Loucy (cell line): Measurements from ENCODE around the gene SEC31B.

ENCODE experiments used
- H2AFZ ChIP-seq: fragments of 200-600 bp; sonication (generic); 2 replicates; pipeline ENCODE4 v1.6.0; 2016; ENCODE audit warnings: antibody characterized with exemption, mild to moderate bottlenecking, low read length, moderate library complexity
- H3F3A ChIP-seq: fragments of 200-600 bp; 2 replicates; pipeline ENCODE4 v1.6.0; 2016; ENCODE audit warnings: antibody characterized with exemption, low read depth, mild to moderate bottlenecking
- H3K27me3 ChIP-seq: fragments of 200-600 bp; sonication (generic); 2 replicates; pipeline ENCODE4 v1.6.1; 2014; ENCODE audit warnings: low read length, mild to moderate bottlenecking; ENCODE audit not compliant: insufficient read depth, poor library complexity, severe bottlenecking
- H3K36me3 ChIP-seq: fragments of 200-600 bp; sonication (generic); 2 replicates; pipeline ENCODE4 v1.6.1; 2016; ENCODE audit warnings: low read length; ENCODE audit not compliant: insufficient read depth
- H3K4me1 ChIP-seq: fragments of 200-600 bp; sonication (generic); 2 replicates; pipeline ENCODE4 v1.5.1; 2014; ENCODE audit warnings: low read length, mild to moderate bottlenecking; ENCODE audit not compliant: insufficient read depth, poor library complexity, severe bottlenecking
- H3K4me2 ChIP-seq: fragments of 200-600 bp; sonication (generic); 2 replicates; pipeline ENCODE4 v1.6.0; 2014; ENCODE audit warnings: antibody characterized with exemption, low read length, low read depth, mild to moderate bottlenecking; ENCODE audit not compliant: poor library complexity, severe bottlenecking
- H3K4me3 ChIP-seq: fragments of 200-600 bp; sonication (generic); 2 replicates; pipeline ENCODE4 v1.5.1; 2014; ENCODE audit warnings: low read length, mild to moderate bottlenecking, mixed read lengths; ENCODE audit not compliant: poor library complexity, severe bottlenecking
- H3K79me2 ChIP-seq: fragments of 200-600 bp; sonication (generic); 2 replicates; pipeline ENCODE4 v1.6.1; 2014; ENCODE audit warnings: low read length; ENCODE audit not compliant: insufficient read depth
- H3K9ac ChIP-seq: fragments of 200-600 bp; sonication (generic); 2 replicates; pipeline ENCODE4 v1.6.0; 2014; ENCODE audit warnings: mild to moderate bottlenecking, low read depth, low read length, moderate library complexity; ENCODE audit not compliant: poor library complexity, severe bottlenecking
- H3K9me2 ChIP-seq: fragments of 200-600 bp; sonication (generic); replicated peaks from 2 replicates; pipeline ENCODE4 v1.6.1; 2016; ENCODE audit warnings: low read depth, low read length, mixed read lengths
- H3K9me3 ChIP-seq: fragments of 200-600 bp; sonication (generic); 2 replicates; pipeline ENCODE4 v1.6.1; 2014; ENCODE audit warnings: mild to moderate bottlenecking, antibody characterized with exemption, low read length, low read depth; ENCODE audit not compliant: insufficient read depth
- H4K20me1 ChIP-seq: fragments of 200-600 bp; sonication (generic); 2 replicates; pipeline ENCODE4 v1.6.0; 2014; ENCODE audit warnings: antibody characterized with exemption, low read length, mild to moderate bottlenecking; ENCODE audit not compliant: insufficient read depth, poor library complexity, severe bottlenecking
- EZH2phosphoT487 ChIP-seq: fragments of 200-600 bp; IDR thresholded peaks from 2 replicates; pipeline ENCODE4 v1.6.1; 2018; ENCODE audit warnings: antibody characterized with exemption, mild to moderate bottlenecking, moderate library complexity, borderline replicate concordance
- TF ChIP-seq, protein P1 (sequence below): fragments of 200-600 bp; sonication (generic); conservative IDR thresholded peaks from 2 replicates; pipeline ENCODE4 v1.5.1; 2014; ENCODE audit warnings: mild to moderate bottlenecking, antibody characterized with exemption, low read length

Gene SEC31B

DNA sequence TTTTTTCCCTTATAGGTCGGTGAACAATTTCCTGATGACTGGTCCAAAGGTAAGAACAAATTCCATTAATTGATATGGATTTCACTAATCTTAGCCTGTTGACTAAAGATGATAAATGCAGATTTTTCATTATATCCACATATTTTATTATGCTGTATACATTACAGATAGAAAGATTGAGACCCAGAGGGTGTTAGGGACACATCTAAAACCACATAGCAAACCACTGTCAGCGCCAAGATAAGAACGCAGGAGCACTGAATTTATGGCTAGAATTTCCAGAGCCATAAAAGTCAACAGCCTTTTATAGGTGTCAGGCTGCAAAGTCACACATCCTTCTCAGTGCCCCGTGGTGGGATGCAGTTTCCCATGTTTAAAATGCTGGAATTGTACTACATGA is 40.6 kb downstream of the SEC31B start:
- peak overlapping the region; percentile 33 for H3K4me2 ChIP-seq
- H3K9ac ChIP-seq: no peak overlapping the region
- H3K27me3 ChIP-seq: no peaks in the 10 kb centered on the region
- no peaks in the 10 kb centered on the region for H3K36me3 ChIP-seq
- H3K79me2 ChIP-seq: no peaks in the 10 kb centered on the region
- H3K4me3 ChIP-seq: no peak overlapping the region
- H4K20me1 ChIP-seq: no peaks in the 10 kb centered on the region
- no peaks in the 10 kb centered on the region for H3K9me2 ChIP-seq
- H2AFZ ChIP-seq: no peak overlapping the region
- H3F3A ChIP-seq: no peaks in the 10 kb centered on the region
- no peaks in the 10 kb centered on the region for H3K9me3 ChIP-seq
- TF ChIP-seq, protein P1, sequence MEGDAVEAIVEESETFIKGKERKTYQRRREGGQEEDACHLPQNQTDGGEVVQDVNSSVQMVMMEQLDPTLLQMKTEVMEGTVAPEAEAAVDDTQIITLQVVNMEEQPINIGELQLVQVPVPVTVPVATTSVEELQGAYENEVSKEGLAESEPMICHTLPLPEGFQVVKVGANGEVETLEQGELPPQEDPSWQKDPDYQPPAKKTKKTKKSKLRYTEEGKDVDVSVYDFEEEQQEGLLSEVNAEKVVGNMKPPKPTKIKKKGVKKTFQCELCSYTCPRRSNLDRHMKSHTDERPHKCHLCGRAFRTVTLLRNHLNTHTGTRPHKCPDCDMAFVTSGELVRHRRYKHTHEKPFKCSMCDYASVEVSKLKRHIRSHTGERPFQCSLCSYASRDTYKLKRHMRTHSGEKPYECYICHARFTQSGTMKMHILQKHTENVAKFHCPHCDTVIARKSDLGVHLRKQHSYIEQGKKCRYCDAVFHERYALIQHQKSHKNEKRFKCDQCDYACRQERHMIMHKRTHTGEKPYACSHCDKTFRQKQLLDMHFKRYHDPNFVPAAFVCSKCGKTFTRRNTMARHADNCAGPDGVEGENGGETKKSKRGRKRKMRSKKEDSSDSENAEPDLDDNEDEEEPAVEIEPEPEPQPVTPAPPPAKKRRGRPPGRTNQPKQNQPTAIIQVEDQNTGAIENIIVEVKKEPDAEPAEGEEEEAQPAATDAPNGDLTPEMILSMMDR: no peak
- no peak for TF ChIP-seq EZH2phosphoT487
- peaks cover 35% of the 10 kb centered on the region for H3K4me1 ChIP-seq

DNA sequence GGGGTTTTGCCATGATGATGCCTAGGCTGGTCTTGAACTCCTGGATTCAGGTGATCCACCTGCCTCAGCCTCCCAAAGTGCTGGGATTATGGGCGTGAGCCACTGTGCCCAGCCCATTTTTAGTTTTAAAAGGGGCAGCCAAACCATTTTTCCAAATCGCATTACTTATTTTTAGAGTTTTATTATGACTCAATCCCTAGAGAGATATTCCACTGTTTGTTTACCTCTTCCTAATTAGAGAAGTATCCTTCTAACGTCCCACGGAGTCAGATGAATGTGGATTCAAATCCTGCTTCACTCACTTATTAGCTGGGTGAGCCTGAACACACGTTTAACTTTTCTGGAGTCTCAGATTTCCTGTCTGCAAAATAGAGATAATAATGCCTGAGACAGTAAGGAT is 41.7 kb downstream of the SEC31B start:
- peaks cover 25% of the 10 kb centered on the region for H3K4me1 ChIP-seq
- H4K20me1 ChIP-seq: no peaks in the 10 kb centered on the region
- no peak overlapping the region for H3K9ac ChIP-seq
- no peaks in the 10 kb centered on the region for H3K9me3 ChIP-seq
- H3K79me2 ChIP-seq: no peaks in the 10 kb centered on the region
- no peaks in the 10 kb centered on the region for H3K36me3 ChIP-seq
- H3F3A ChIP-seq: no peaks in the 10 kb centered on the region
- no peak overlapping the region for H3K4me2 ChIP-seq
- no peak overlapping the region for H3K4me3 ChIP-seq
- no peak overlapping the region for H2AFZ ChIP-seq
- H3K27me3 ChIP-seq: no peaks in the 10 kb centered on the region
- no peaks in the 10 kb centered on the region for H3K9me2 ChIP-seq
- TF ChIP-seq, protein P1: no peak
- no peak for TF ChIP-seq EZH2phosphoT487

DNA sequence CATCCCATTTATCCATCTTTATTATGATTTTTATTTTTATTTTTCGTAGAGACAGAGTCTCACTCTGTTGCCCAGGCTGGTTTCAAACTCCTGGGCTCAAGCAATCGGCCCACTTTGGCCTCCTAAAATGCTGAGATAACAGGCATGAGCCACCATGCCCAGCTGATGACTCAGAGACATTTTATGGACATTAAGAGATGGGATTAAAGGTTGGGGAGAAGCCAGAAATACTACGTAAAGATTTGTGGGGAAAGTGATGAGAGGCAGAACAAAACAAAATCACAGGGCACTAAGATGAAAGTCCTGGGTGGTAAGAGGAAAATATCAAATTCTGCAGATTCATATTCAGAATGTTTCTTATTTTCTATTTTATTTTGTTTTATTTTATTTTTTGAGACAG is 49.3 kb downstream of the SEC31B start:
- no peaks in the 10 kb centered on the region for H3K9me2 ChIP-seq
- H3K79me2 ChIP-seq: no peaks in the 10 kb centered on the region
- TF ChIP-seq, protein P1: no peak
- TF ChIP-seq EZH2phosphoT487: no peak
- no peaks in the 10 kb centered on the region for H3K36me3 ChIP-seq
- H3K9ac ChIP-seq: no peak overlapping the region
- no peaks in the 10 kb centered on the region for H3K27me3 ChIP-seq
- no peaks in the 10 kb centered on the region for H3K9me3 ChIP-seq
- H2AFZ ChIP-seq: no peak overlapping the region
- H3K4me1 ChIP-seq: no peaks in the 10 kb centered on the region
- no peak overlapping the region for H3K4me2 ChIP-seq
- no peaks in the 10 kb centered on the region for H3F3A ChIP-seq
- no peak overlapping the region for H3K4me3 ChIP-seq
- H4K20me1 ChIP-seq: no peaks in the 10 kb centered on the region
